T-cell (primary cell): ENCODE results near the gene GRK3. TPM values are rescaled to one million over a fixed set of nuclear protein-coding genes. Genes with fewer than 3 reads are reported as not detected.

Experiments
- ATAC-seq, 4 experiments: fragments of 200-7000 bp in 3 of 4; fragments of 150-1000 bp in 1 of 4; cut with Tn5 transposase; replicated peaks in 1 of 4; 1 replicate in 3 of 4; 2 replicates in 1 of 4; pipeline ENCODE4 v1.10.0; 2021; ENCODE audit warnings: moderate library complexity in 3 of 4, mild to moderate bottlenecking in 2 of 4, moderate number of reproducible peaks in 1 of 4
- CTCF ChIA-PET, 2 donors: fragments of 300-600 bp; sonication (Branson Sonifier 250); formaldehyde crosslinking; loops; one replicate each; lab custom pipeline; 2022; ENCODE audit warnings: antibody characterized with exemption in 2 of 2; lab: Charles Lee
- POLR2A ChIA-PET, 2 donors: fragments of 300-600 bp; sonication (Branson Sonifier 250); formaldehyde crosslinking; loops; one replicate each; lab custom pipeline; 2022; ENCODE audit warnings: antibody characterized with exemption in 2 of 2; lab: Charles Lee
- DNase-seq, 35 experiments: peaks; one replicate each; pipeline versions ENCODE4 v3.0.0 to v3.0.0-alpha.2; 2013 to 2023
- H3K27ac ChIP-seq: one replicate; pipeline ENCODE4 v1.5.1; 2013; ENCODE audit warnings: low read length
- H3K27me3 ChIP-seq, 2 experiments: replicated peaks in 1 of 2; 1 replicate in 1 of 2; 2 replicates in 1 of 2; pipeline versions ENCODE4 v1.6.1 to v1.7.0; 2013; ENCODE audit warnings: low read length in 1 of 2, mixed read lengths in 1 of 2; ENCODE audit not compliant: control insufficient read depth in 2 of 2, insufficient read depth in 2 of 2; ENCODE audit errors: extremely low read depth in 1 of 2
- H3K36me3 ChIP-seq, 2 donors: 1 replicate in 1 of 2; 2 replicates in 1 of 2; pipeline versions ENCODE4 v1.6.1 to v1.7.0; 2013; ENCODE audit warnings: low read length in 1 of 2; ENCODE audit not compliant: control insufficient read depth in 2 of 2, insufficient read depth in 1 of 2; ENCODE audit errors: extremely low read depth in 1 of 2
- H3K4me1 ChIP-seq, 2 experiments: 1 replicate in 1 of 2; 2 replicates in 1 of 2; pipeline versions ENCODE4 v1.6.1 to v1.7.0; 2013; ENCODE audit warnings: low read length in 2 of 2, mixed read lengths in 1 of 2; ENCODE audit not compliant: insufficient read depth in 2 of 2, control insufficient read depth in 1 of 2; ENCODE audit errors: extremely low read depth in 1 of 2
- H3K4me3 ChIP-seq, 2 donors: 1 replicate in 1 of 2; 2 replicates in 1 of 2; pipeline versions ENCODE4 v1.5.1 to v1.7.0; 2013; ENCODE audit warnings: mild to moderate bottlenecking in 2 of 2, low read length in 1 of 2, moderate library complexity in 1 of 2; ENCODE audit not compliant: control insufficient read depth in 1 of 2; ENCODE audit errors: extremely low read depth in 1 of 2
- H3K9me3 ChIP-seq: 2 replicates; pipeline ENCODE4 v1.7.0; 2013
- H3K27ac Mint-ChIP-seq, 2 donors: one replicate each; pipeline ENCODE4 v1.8.0; 2020 to 2021; ENCODE audit warnings: mild to moderate bottlenecking in 2 of 2, mixed read lengths in 2 of 2
- H3K27me3 Mint-ChIP-seq, 2 donors: one replicate each; pipeline ENCODE4 v1.8.0; 2021 to 2022; ENCODE audit warnings: mixed read lengths in 2 of 2
- H3K36me3 Mint-ChIP-seq: one replicate; pipeline ENCODE4 v1.8.0; 2021; ENCODE audit warnings: mixed read lengths
- H3K4me1 Mint-ChIP-seq, 3 donors: one replicate each; pipeline ENCODE4 v1.8.0; 2020 to 2022; ENCODE audit warnings: mixed read lengths in 3 of 3, mild to moderate bottlenecking in 1 of 3
- H3K4me3 Mint-ChIP-seq, 3 donors: one replicate each; pipeline ENCODE4 v1.8.0; 2020 to 2022; ENCODE audit warnings: mild to moderate bottlenecking in 3 of 3, mixed read lengths in 3 of 3, moderate library complexity in 3 of 3
- H3K9me3 Mint-ChIP-seq, 3 donors: one replicate each; pipeline ENCODE4 v1.8.0; 2020 to 2022; ENCODE audit warnings: mixed read lengths in 3 of 3
- WGBS: methylation state at CpG from one replicate; pipeline ENCODE4 v1.1.5; 2013; ENCODE audit warnings: missing lambda C conversion rate; ENCODE audit not compliant: insufficient coverage; 5-methylcytosine and 5-hydroxymethylcytosine counted together
- total RNA-seq, 35 experiments: library from RNA in 6 of 35; stranded (reverse) in 6 of 35; fragments of 120-200 nt in 1 of 35; gene quantifications; one replicate each; pipeline versions ENCODE4 v1.2.1 to v1.2.4 and lab custom pipeline; 2013 to 2026

GRK3 gene
- total RNA-seq, 5 donors from 2014 or later (not counting 1 experiment from before 2014, with no cell fraction given), result 1.4 to 7.0 (median 3.6) TPM

DNA sequence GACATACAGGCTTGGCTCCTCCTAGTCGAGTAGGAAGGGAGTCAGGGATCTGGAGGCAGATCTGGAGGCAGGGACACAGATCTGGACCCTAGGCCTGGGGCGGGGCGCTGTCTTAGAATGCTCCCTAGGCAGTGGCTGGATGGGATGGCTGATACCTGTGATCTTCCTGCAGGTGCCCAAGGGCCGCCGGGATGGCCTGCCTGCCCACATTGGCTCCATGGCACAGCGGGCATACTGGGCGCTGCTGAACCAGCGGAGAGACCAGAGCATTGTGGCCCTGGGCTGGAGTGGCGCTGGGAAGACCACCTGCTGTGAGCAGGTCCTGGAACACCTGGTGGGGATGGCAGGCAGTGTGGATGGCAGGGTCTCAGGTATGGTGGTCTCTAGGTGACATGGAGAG is 212.9 kb downstream of the GRK3 start:
- no peak overlapping the region for H3K4me3 Mint-ChIP-seq
- no peaks in the 10 kb centered on the region for H3K36me3 Mint-ChIP-seq
- peaks cover 4 to 7% of the 10 kb centered on the region in 2 donors for H3K27me3 Mint-ChIP-seq
- peaks cover 0 to 11% of the 10 kb centered on the region in 2 experiments for H3K27me3 ChIP-seq
- no peaks in the 10 kb centered on the region for H3K36me3 ChIP-seq
- ChIA-PET CTCF (no interaction called here), POLR2A (no interaction called here)
- H3K9me3 Mint-ChIP-seq, result no peaks in the 10 kb centered on the region
- DNase-seq (no peak), ATAC-seq (no peak)
- peaks cover 0 to 7% (median 2%) of the 10 kb centered on the region in 3 donors for H3K4me1 Mint-ChIP-seq
- peaks cover 0 to 5% of the 10 kb centered on the region in 2 experiments for H3K4me1 ChIP-seq
- H3K27ac ChIP-seq, result no peak overlapping the region
- WGBS, result 88% methylated on average over 9 of the region's 9 CpGs
- no peak overlapping the region for H3K27ac Mint-ChIP-seq
- no peak overlapping the region for H3K4me3 ChIP-seq
- no peaks in the 10 kb centered on the region for H3K9me3 ChIP-seq

DNA sequence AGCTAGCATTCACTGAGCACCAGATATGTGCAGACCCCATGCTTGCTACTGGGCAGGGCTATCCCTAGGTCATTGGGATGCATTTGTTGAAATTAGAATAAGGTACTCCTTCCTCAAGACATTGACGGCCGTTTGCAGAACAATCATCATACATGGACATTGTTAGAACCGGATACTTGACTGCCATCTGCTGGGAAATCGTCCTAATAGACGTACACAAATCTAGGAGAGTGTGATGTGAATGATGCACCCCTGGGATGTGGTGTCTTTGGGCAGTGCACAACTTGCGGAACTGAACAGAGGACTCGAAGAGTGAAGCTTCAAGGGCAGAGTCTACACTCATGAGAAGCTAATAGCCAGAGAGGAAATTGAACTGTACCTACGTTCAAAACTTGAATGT is 213.4 kb downstream of the GRK3 start:
- no peaks in the 10 kb centered on the region for H3K9me3 Mint-ChIP-seq
- peaks cover 4 to 6% of the 10 kb centered on the region in 2 donors for H3K27me3 Mint-ChIP-seq
- CTCF ChIA-PET, result no interaction called here
- H3K4me1 Mint-ChIP-seq, result peaks cover 0 to 3% (median under 1%) of the 10 kb centered on the region in 3 donors
- H3K4me3 ChIP-seq, result no peak overlapping the region
- 46% methylated on average over 6 of the region's 8 CpGs for WGBS
- POLR2A ChIA-PET, result no interaction called here
- peaks cover 0 to 2% of the 10 kb centered on the region in 2 experiments for H3K4me1 ChIP-seq
- H3K36me3 ChIP-seq, result no peaks in the 10 kb centered on the region
- no peak overlapping the region for H3K4me3 Mint-ChIP-seq
- ATAC-seq (no peak), DNase-seq (no peak)
- no peaks in the 10 kb centered on the region for H3K36me3 Mint-ChIP-seq
- H3K9me3 ChIP-seq, result no peaks in the 10 kb centered on the region
- no peak overlapping the region for H3K27ac Mint-ChIP-seq
- peaks cover 0 to 10% of the 10 kb centered on the region in 2 experiments for H3K27me3 ChIP-seq
- no peak overlapping the region for H3K27ac ChIP-seq

Other genes with a start within 250 kb of the GRK3 start
- gene MYO18B, start 177.5 kb downstream of the GRK3 start, total RNA-seq, result under 1 TPM in 4 of 5 donors, not detected in 1; 0.18 to 0.70 (median 0.26) TPM